A549 (cell line): ENCODE data around the gene PARP2.

Experiments
- CEBPB ChIP-seq, 2 experiments: fragments of >200 bp in 1 of 2; sonication (Bioruptor Twin) in 1 of 2; formaldehyde crosslinking in 1 of 2; IDR thresholded peaks; 2 replicates each; pipeline ENCODE4 v1.6.1; 2012 to 2016
- MYC ChIP-seq: IDR thresholded peaks from 2 replicates; pipeline ENCODE4 v1.6.1; 2012; ENCODE audit warnings: mild to moderate bottlenecking, inconsistent platforms, low read length, improper control_type of control experiment, borderline replicate concordance
- POLR2AphosphoS2 ChIP-seq: conservative IDR thresholded peaks from 2 replicates; pipeline ENCODE4 v1.6.1; 2012; ENCODE audit warnings: low read length, improper control_type of control experiment, inconsistent platforms
- REST ChIP-seq: fragments of 200-600 bp; sonication (generic); IDR thresholded peaks from 2 replicates; pipeline ENCODE4 v1.6.1; 2016; ENCODE audit warnings: antibody characterized with exemption, mild to moderate bottlenecking, moderate library complexity
- SMC3 ChIP-seq: fragments of >200 bp; sonication (Bioruptor Twin); formaldehyde crosslinking; IDR thresholded peaks from 3 replicates; pipeline ENCODE4 v1.6.1; 2018; ENCODE audit warnings: inconsistent platforms
- TF ChIP-seq, protein P1 (sequence below): fragments of >200 bp; sonication (Bioruptor Twin); formaldehyde crosslinking; IDR thresholded peaks from 3 replicates; pipeline ENCODE4 v1.5.1; 2016

DNA sequence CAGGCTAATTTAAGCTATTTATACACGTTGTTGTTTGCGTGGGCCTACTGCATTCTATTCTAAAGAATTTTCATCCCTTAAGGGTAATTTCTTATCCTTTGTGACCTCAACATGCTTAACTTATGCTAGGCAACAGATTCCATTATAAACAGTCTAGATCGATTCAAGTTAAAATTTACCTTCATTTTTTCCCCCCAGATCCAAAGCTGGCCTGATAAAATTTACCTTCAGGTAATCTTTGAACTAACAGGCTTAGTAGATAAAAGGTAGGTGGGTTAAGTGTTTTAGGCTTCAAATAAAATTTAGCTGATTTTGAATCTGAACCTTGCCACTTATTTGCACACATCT, 10.0 kb upstream of the PARP2 start:
- TF ChIP-seq REST (no peak), CEBPB (IDR thresholded peaks at IDR 0.05) (no peak), MYC (no peak), POLR2AphosphoS2 (no peak), SMC3 (no peak)
- TF ChIP-seq, protein P1, sequence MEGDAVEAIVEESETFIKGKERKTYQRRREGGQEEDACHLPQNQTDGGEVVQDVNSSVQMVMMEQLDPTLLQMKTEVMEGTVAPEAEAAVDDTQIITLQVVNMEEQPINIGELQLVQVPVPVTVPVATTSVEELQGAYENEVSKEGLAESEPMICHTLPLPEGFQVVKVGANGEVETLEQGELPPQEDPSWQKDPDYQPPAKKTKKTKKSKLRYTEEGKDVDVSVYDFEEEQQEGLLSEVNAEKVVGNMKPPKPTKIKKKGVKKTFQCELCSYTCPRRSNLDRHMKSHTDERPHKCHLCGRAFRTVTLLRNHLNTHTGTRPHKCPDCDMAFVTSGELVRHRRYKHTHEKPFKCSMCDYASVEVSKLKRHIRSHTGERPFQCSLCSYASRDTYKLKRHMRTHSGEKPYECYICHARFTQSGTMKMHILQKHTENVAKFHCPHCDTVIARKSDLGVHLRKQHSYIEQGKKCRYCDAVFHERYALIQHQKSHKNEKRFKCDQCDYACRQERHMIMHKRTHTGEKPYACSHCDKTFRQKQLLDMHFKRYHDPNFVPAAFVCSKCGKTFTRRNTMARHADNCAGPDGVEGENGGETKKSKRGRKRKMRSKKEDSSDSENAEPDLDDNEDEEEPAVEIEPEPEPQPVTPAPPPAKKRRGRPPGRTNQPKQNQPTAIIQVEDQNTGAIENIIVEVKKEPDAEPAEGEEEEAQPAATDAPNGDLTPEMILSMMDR = no peak
